ENCODE measurements around the gene ADA.

ADA gene

GRCh38 chr20:44643596-44644229 is 7.8 kb downstream of the ADA start:
- no peak for DNase-seq

GRCh38 chr20:44643154-44643519 is 8.4 kb downstream of the ADA start:
- no peak for DNase-seq

GRCh38 chr20:44642203-44643153 is 9.0 kb downstream of the ADA start:
- no peak for DNase-seq

GRCh38 chr20:44641325-44641724 is 10.2 kb downstream of the ADA start:
- DNase-seq: no peak

GRCh38 chr20:44640522-44640921 is 11.0 kb downstream of the ADA start:
- no peak for DNase-seq

GRCh38 chr20:44637522-44638372 is 13.8 kb downstream of the ADA start:
- no peak for DNase-seq

GRCh38 chr20:44637042-44637441 is 14.5 kb downstream of the ADA start:
- no peak for DNase-seq

- no peak for DNase-seq
These were observed 15.6 kb downstream of the ADA start for GRCh38 chr20:44635877-44636276.

- no peak for DNase-seq
These were observed 17.5 kb downstream of the ADA start for GRCh38 chr20:44633872-44634600.

- DNase-seq: no peak
These were observed 18.2 kb downstream of the ADA start for GRCh38 chr20:44633187-44633810.

GRCh38 chr20:44632103-44632752 is 19.3 kb downstream of the ADA start:
- no peak for DNase-seq

GRCh38 chr20:44630297-44630696 is 21.2 kb downstream of the ADA start:
- no peak for DNase-seq

- no peak for DNase-seq
These were observed 22.0 kb downstream of the ADA start for GRCh38 chr20:44629542-44629941.

GRCh38 chr20:44629017-44629385 is 22.5 kb downstream of the ADA start:
- DNase-seq: no peak

- no peak for DNase-seq
These were observed 24.0 kb downstream of the ADA start for GRCh38 chr20:44627364-44628010.

GRCh38 chr20:44626278-44626677 is 25.2 kb downstream of the ADA start:
- no peak for DNase-seq

GRCh38 chr20:44625361-44625760 is 26.1 kb downstream of the ADA start:
- DNase-seq: no peak

- DNase-seq: no peak
These were observed 26.7 kb downstream of the ADA start for GRCh38 chr20:44624743-44625271.

- no peak for DNase-seq
These were observed 27.3 kb downstream of the ADA start for GRCh38 chr20:44624152-44624551.

- no peak for DNase-seq
These were observed 28.8 kb downstream of the ADA start for GRCh38 chr20:44622501-44623270.

Data from cerebellar nuclear complex (tissue), 1 donor.